Neural cell (in vitro differentiated cells): Measurements from ENCODE around the gene SCN10A. TPM values are rescaled to one million over a fixed set of nuclear protein-coding genes. Genes with fewer than 3 reads are reported as not detected.

Source experiments
- H2AFZ ChIP-seq: fragments of 200-600, 300-800 bp; sonication (generic), shearing (Covaris generic); 2 replicates; pipeline ENCODE4 v1.6.0; 2014; ENCODE audit warnings: low read depth, mild to moderate bottlenecking, antibody characterized with exemption, low read length, moderate library complexity
- H3F3A ChIP-seq: fragments of 200-600 bp; shearing (Covaris generic); 2 replicates; pipeline ENCODE4 v1.6.1; 2016; ENCODE audit warnings: mild to moderate bottlenecking, moderate library complexity, mixed read lengths, antibody characterized with exemption, low read length; ENCODE audit not compliant: insufficient read depth, poor library complexity, severe bottlenecking
- H3K27ac ChIP-seq: fragments of 200-600, 300-800 bp; sonication (generic), shearing (Covaris generic); 2 replicates; pipeline ENCODE4 v1.5.1; 2014; ENCODE audit warnings: mild to moderate bottlenecking, low read length, moderate library complexity
- H3K27me3 ChIP-seq: fragments of 300-800, 200-600 bp; sonication (generic), shearing (Covaris generic); 2 replicates; pipeline ENCODE4 v1.6.0; 2014; ENCODE audit warnings: mild to moderate bottlenecking, low read depth, low read length, moderate library complexity; ENCODE audit not compliant: insufficient read depth
- H3K36me3 ChIP-seq: fragments of 300-800, 200-600 bp; sonication (generic), shearing (Covaris generic); 2 replicates; pipeline ENCODE4 v1.5.1; 2014; ENCODE audit warnings: mild to moderate bottlenecking, antibody characterized with exemption, low read length, moderate library complexity; ENCODE audit not compliant: insufficient read depth
- H3K4me2 ChIP-seq: fragments of 300-800, 200-600 bp; sonication (generic), shearing (Covaris generic); 2 replicates; pipeline ENCODE4 v1.6.0; 2014; ENCODE audit warnings: mild to moderate bottlenecking, low read length
- H3K4me3 ChIP-seq: fragments of 300-800, 200-600 bp; sonication (generic), shearing (Covaris generic); 2 replicates; pipeline ENCODE4 v1.5.1; 2014; ENCODE audit warnings: mild to moderate bottlenecking, low read length, moderate library complexity
- H3K79me2 ChIP-seq: fragments of 200-600 bp; shearing (Covaris generic); replicated peaks from 2 replicates; pipeline ENCODE4 v1.6.0; 2014; ENCODE audit warnings: mild to moderate bottlenecking, low read length, moderate library complexity; ENCODE audit not compliant: insufficient read depth
- H3K9ac ChIP-seq: fragments of 300-800, 200-600 bp; sonication (generic), shearing (Covaris generic); 2 replicates; pipeline ENCODE4 v1.6.1; 2016; ENCODE audit warnings: mild to moderate bottlenecking, low read length, mixed read lengths
- H3K9me2 ChIP-seq: fragments of 200-600 bp; shearing (Covaris generic); 2 replicates; pipeline ENCODE4 v1.6.1; 2016; ENCODE audit warnings: mild to moderate bottlenecking, low read length, mixed read lengths; ENCODE audit not compliant: insufficient read depth
- H3K9me3 ChIP-seq: fragments of 200-600, 300-800 bp; sonication (generic), shearing (Covaris generic); 2 replicates; pipeline ENCODE4 v1.6.1; 2016; ENCODE audit warnings: mild to moderate bottlenecking, mixed run types, low read length, moderate library complexity, mixed read lengths
- H4K20me1 ChIP-seq: fragments of 200-600 bp; shearing (Covaris generic); 2 replicates; pipeline ENCODE4 v1.6.1; 2016; ENCODE audit warnings: mild to moderate bottlenecking, mixed run types; ENCODE audit not compliant: insufficient read depth
- EP300 ChIP-seq: fragments of 450-650 bp; conservative IDR thresholded peaks from 2 replicates; pipeline ENCODE4 v1.6.1; 2014; ENCODE audit warnings: antibody characterized with exemption, mild to moderate bottlenecking, moderate library complexity; ENCODE audit not compliant: poor library complexity, severe bottlenecking
- EZH2 ChIP-seq: fragments of 200-600, 300-800 bp; shearing (Covaris generic), sonication (generic); IDR thresholded peaks from 2 replicates; pipeline ENCODE4 v1.6.1; 2014; ENCODE audit warnings: antibody characterized with exemption, low read length, borderline replicate concordance, mild to moderate bottlenecking; ENCODE audit not compliant: insufficient read depth, poor library complexity, severe bottlenecking
- MXI1 ChIP-seq: fragments of 450-650 bp; conservative IDR thresholded peaks from 2 replicates; pipeline ENCODE4 v1.6.1; 2014; ENCODE audit warnings: antibody characterized with exemption, mild to moderate bottlenecking; ENCODE audit not compliant: poor library complexity, severe bottlenecking
- POLR2AphosphoS5 ChIP-seq: IDR thresholded peaks from 2 replicates; pipeline ENCODE4 v1.6.1; 2012
- RAD21 ChIP-seq: fragments of 450-650 bp; conservative IDR thresholded peaks from 2 replicates; pipeline ENCODE4 v1.6.1; 2014; ENCODE audit warnings: antibody characterized with exemption, mild to moderate bottlenecking, moderate library complexity
- REST ChIP-seq: IDR thresholded peaks from 2 replicates; pipeline ENCODE4 v1.6.1; 2012; ENCODE audit warnings: borderline replicate concordance
- SMC3 ChIP-seq: fragments of 450-650 bp; conservative IDR thresholded peaks from 2 replicates; pipeline ENCODE4 v1.6.1; 2014; ENCODE audit warnings: antibody characterized with exemption, mild to moderate bottlenecking, moderate library complexity; ENCODE audit not compliant: poor library complexity
- TAF1 ChIP-seq: IDR thresholded peaks from 2 replicates; pipeline ENCODE4 v1.6.1; 2012; ENCODE audit warnings: low read depth
- polyA plus RNA-seq: library from polyadenylated mRNA; depleted of rRNA; stranded (reverse); fragments of >200 nt; gene quantifications from 2 replicates; pipeline ENCODE4 v1.2.3, GENCODE V29; 2014
- TF ChIP-seq, protein P1 (sequence below): fragments of 450-650 bp; IDR thresholded peaks from 2 replicates; pipeline ENCODE4 v1.5.1; 2014; ENCODE audit warnings: antibody characterized with exemption, mild to moderate bottlenecking, moderate library complexity; ENCODE audit not compliant: poor library complexity, severe bottlenecking

The SCN10A gene
- polyA plus RNA-seq, 1 donor from 2014 or later = not detected

DNA sequence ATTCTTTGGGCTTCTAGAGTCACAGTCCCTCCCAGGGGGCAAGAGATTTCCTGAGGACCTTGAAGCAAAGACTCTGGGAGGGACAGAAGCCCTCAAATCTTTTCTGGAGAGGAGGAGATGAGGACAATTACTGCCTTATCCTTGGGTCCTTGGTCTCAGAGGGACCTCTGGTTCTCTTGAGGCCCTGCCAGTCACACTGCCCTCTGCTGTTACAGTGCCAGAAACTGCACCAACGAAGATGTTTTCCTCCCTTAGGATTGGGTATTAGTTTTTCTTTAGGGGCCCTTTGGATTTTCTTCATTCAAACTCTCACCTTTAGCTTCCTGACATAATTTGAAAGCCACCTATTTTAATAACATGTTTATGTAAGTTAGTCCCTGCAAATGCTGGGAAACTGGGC is 108.3 kb downstream of the SCN10A start:
- Histone ChIP-seq H3K27me3 (no peaks in the 10 kb centered on the region), H3K36me3 (no peaks in the 10 kb centered on the region), H3F3A (no peaks in the 10 kb centered on the region), H3K79me2 (no peaks in the 10 kb centered on the region), H3K27ac (no peak overlapping the region), H3K9me3 (no peaks in the 10 kb centered on the region), H3K4me3 (no peak overlapping the region), H3K9ac (no peak overlapping the region), H3K4me2 (no peak overlapping the region), H4K20me1 (no peaks in the 10 kb centered on the region), H2AFZ (no peak overlapping the region), H3K9me2 (no peaks in the 10 kb centered on the region)
- TF ChIP-seq REST (no peak), EP300 (no peak), POLR2AphosphoS5 (no peak), EZH2 (no peak), SMC3 (no peak), MXI1 (no peak), TAF1 (no peak), RAD21 (no peak)
- TF ChIP-seq, protein P1, sequence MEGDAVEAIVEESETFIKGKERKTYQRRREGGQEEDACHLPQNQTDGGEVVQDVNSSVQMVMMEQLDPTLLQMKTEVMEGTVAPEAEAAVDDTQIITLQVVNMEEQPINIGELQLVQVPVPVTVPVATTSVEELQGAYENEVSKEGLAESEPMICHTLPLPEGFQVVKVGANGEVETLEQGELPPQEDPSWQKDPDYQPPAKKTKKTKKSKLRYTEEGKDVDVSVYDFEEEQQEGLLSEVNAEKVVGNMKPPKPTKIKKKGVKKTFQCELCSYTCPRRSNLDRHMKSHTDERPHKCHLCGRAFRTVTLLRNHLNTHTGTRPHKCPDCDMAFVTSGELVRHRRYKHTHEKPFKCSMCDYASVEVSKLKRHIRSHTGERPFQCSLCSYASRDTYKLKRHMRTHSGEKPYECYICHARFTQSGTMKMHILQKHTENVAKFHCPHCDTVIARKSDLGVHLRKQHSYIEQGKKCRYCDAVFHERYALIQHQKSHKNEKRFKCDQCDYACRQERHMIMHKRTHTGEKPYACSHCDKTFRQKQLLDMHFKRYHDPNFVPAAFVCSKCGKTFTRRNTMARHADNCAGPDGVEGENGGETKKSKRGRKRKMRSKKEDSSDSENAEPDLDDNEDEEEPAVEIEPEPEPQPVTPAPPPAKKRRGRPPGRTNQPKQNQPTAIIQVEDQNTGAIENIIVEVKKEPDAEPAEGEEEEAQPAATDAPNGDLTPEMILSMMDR = no peak

GRCh38 chr3:38706961-38707360 is 109.1 kb downstream of the SCN10A start:
- no peaks in the 10 kb centered on the region for H3K79me2 ChIP-seq
- no peak overlapping the region for H3K27ac ChIP-seq
- no peaks in the 10 kb centered on the region for H4K20me1 ChIP-seq
- H3K36me3 ChIP-seq = no peaks in the 10 kb centered on the region
- no peak overlapping the region for H3K9ac ChIP-seq
- H3K27me3 ChIP-seq = no peaks in the 10 kb centered on the region
- H2AFZ ChIP-seq = no peak overlapping the region
- H3F3A ChIP-seq = no peaks in the 10 kb centered on the region
- H3K4me2 ChIP-seq = no peak overlapping the region
- H3K9me2 ChIP-seq = no peaks in the 10 kb centered on the region
- H3K4me3 ChIP-seq = no peak overlapping the region
- no peak for TF ChIP-seq RAD21
- no peak for TF ChIP-seq EZH2
- no peak for TF ChIP-seq TAF1
- TF ChIP-seq, protein P1 = no peak
- no peak for TF ChIP-seq EP300
- no peak for TF ChIP-seq POLR2AphosphoS5
- TF ChIP-seq REST = no peak
- no peak for TF ChIP-seq SMC3
- no peak for TF ChIP-seq MXI1
- no peaks in the 10 kb centered on the region for H3K9me3 ChIP-seq
